ENCODE measurements around the gene CLIC3. TPM values are rescaled to one million over a fixed set of nuclear protein-coding genes. Genes with fewer than 3 reads are reported as not detected.
A peak's percentile ranks its signal among the peaks of the same experiment; 100 is the strongest.

The CLIC3 gene
- total RNA-seq, 1 donor from 2014 or later, result not detected

- peak; percentile 34 for DNase-seq
- H3K27me3 Mint-ChIP-seq, result no peaks in the 10 kb centered on the region
- H3K27ac Mint-ChIP-seq, result peak within 1 kb of the TSS; percentile 41
- ATAC-seq (ENCODE audit: low read depth), result no peak
- H3K36me3 Mint-ChIP-seq (ENCODE audit: low read depth), result no peaks in the 10 kb centered on the region
- peaks cover 52% of the 10 kb centered on the region for H3K4me1 Mint-ChIP-seq
- peak within 1 kb of the TSS; percentile 78 for H3K4me3 Mint-ChIP-seq
- intact Hi-C loops (cut with micrococcal nuclease), result loop anchor here (2.0 to 5.0 kb wide), 2 partner anchors 35 to 40 kb away; partner anchors contain the start of gene PAXX
- POLR2A ChIA-PET, result interaction anchor here (0.6 to 1.5 kb wide), 6 partner anchors 8 to 570 kb away, joined by 3 to 5 read pairs (median 4); partner anchors contain the start of genes CLIC3, PAXX and TUBB4B
- CTCF ChIA-PET, result interaction anchor here (0.8 to 2.5 kb wide), 4 partner anchors 8 to 39 kb away, joined by 3 to 11 read pairs (median 5); partner anchors contain the start of gene CLIC3
- TF ChIP-seq, protein P1, sequence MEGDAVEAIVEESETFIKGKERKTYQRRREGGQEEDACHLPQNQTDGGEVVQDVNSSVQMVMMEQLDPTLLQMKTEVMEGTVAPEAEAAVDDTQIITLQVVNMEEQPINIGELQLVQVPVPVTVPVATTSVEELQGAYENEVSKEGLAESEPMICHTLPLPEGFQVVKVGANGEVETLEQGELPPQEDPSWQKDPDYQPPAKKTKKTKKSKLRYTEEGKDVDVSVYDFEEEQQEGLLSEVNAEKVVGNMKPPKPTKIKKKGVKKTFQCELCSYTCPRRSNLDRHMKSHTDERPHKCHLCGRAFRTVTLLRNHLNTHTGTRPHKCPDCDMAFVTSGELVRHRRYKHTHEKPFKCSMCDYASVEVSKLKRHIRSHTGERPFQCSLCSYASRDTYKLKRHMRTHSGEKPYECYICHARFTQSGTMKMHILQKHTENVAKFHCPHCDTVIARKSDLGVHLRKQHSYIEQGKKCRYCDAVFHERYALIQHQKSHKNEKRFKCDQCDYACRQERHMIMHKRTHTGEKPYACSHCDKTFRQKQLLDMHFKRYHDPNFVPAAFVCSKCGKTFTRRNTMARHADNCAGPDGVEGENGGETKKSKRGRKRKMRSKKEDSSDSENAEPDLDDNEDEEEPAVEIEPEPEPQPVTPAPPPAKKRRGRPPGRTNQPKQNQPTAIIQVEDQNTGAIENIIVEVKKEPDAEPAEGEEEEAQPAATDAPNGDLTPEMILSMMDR (IDR thresholded peaks at IDR 0.05), result no peak
- H3K9me3 Mint-ChIP-seq, result no peaks in the 10 kb centered on the region
Observed at GRCh38 chr9:137027369-137028262, 31.2 kb upstream of the CLIC3 start, which contains the start of gene ABCA2. Gene ABCA2 (minus strand): TSS chr9:137028237. CDS start chr9:137028140, 97 bp downstream.

DNA sequence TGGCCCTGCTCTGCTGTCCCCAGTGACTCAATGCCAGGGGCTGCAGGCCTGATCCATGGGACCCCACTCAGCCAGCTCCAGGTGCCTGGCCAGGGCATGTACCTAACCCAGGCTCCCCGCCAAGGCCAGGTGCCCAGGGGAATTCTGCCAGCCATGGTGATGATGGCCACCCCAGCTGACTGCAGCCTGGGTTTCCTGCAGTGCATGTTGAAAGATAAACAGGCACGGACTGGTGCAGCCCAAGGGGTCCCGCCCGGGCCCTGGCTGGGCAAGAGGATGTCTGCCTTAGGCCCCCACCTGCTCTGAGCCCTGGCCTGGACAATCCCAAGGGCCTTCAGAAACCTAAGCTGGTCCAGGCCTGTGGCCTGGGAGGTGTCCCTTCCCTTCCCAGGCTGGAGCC, 30.5 kb upstream of the CLIC3 start:
- DNase-seq (no peak), ATAC-seq (ENCODE audit: low read depth) (no peak)
- peak overlapping the region; percentile 75 for H3K4me3 Mint-ChIP-seq
- H3K27ac Mint-ChIP-seq, result peak overlapping the region; percentile 41
- H3K4me1 Mint-ChIP-seq, result peaks cover 46% of the 10 kb centered on the region
- CTCF ChIA-PET, result interaction anchor here (0.8 to 2.1 kb wide), 3 partner anchors 8 to 79 kb away, joined by 3 to 11 read pairs (median 4); no protein-coding TSS in a partner anchor
- TF ChIP-seq, protein P1 (IDR thresholded peaks at IDR 0.05), result no peak
- no peaks in the 10 kb centered on the region for H3K36me3 Mint-ChIP-seq (ENCODE audit: low read depth)
- POLR2A ChIA-PET, result interaction anchor here (0.6 to 0.9 kb wide), 2 partner anchors 8 to 569 kb away, joined by 3 to 5 read pairs; no protein-coding TSS in a partner anchor
- H3K9me3 Mint-ChIP-seq, result no peaks in the 10 kb centered on the region
- no peaks in the 10 kb centered on the region for H3K27me3 Mint-ChIP-seq
- intact Hi-C loops (cut with micrococcal nuclease), result loop anchor here (5.0 kb wide), 1 partner anchor 40 kb away; no protein-coding TSS in a partner anchor

GRCh38 chr9:137026384-137026783, 30.0 kb upstream of the CLIC3 start:
- POLR2A ChIA-PET, result no interaction called here
- no peak for ATAC-seq (ENCODE audit: low read depth)

GRCh38 chr9:137025517-137025966, 29.2 kb upstream of the CLIC3 start:
- H3K9me3 Mint-ChIP-seq, result no peaks in the 10 kb centered on the region
- TF ChIP-seq, protein P1 (IDR thresholded peaks at IDR 0.05), result no peak
- intact Hi-C loops (cut with micrococcal nuclease), result loop anchor here (5.0 kb wide), 1 partner anchor 42 kb away; no protein-coding TSS in a partner anchor
- H3K36me3 Mint-ChIP-seq (ENCODE audit: low read depth), result no peaks in the 10 kb centered on the region
- peak overlapping the region; percentile 35 for H3K27ac Mint-ChIP-seq
- ATAC-seq (ENCODE audit: low read depth) (peak; percentile 22), DNase-seq (peak; percentile 37)
- no peak overlapping the region for H3K4me3 Mint-ChIP-seq
- ChIA-PET POLR2A (interaction anchor here (0.5 kb wide), 1 partner anchor 59 kb away, joined by 4 read pairs; no protein-coding TSS in a partner anchor), CTCF (interaction anchor here (1.1 to 2.1 kb wide), 3 partner anchors 10 to 42 kb away, joined by 3 to 11 read pairs (median 3); no protein-coding TSS in a partner anchor)
- H3K4me1 Mint-ChIP-seq, result peaks cover 37% of the 10 kb centered on the region
- no peaks in the 10 kb centered on the region for H3K27me3 Mint-ChIP-seq

More at GRCh38 chr9:137026384-137026783, 30.0 kb upstream of the CLIC3 start:
- CTCF ChIA-PET, result interaction anchor here (1.0 to 2.1 kb wide), 4 partner anchors 9 to 78 kb away, joined by 3 to 11 read pairs (median 3); no protein-coding TSS in a partner anchor
- peaks cover 43% of the 10 kb centered on the region for H3K4me1 Mint-ChIP-seq
- no peak overlapping the region for H3K27ac Mint-ChIP-seq
- intact Hi-C loops (cut with micrococcal nuclease), result loop anchor here (5.0 kb wide), 1 partner anchor 41 kb away; no protein-coding TSS in a partner anchor
- H3K36me3 Mint-ChIP-seq (ENCODE audit: low read depth), result no peaks in the 10 kb centered on the region
- no peaks in the 10 kb centered on the region for H3K27me3 Mint-ChIP-seq
- no peak for DNase-seq
- H3K9me3 Mint-ChIP-seq, result no peaks in the 10 kb centered on the region
- TF ChIP-seq, protein P1 (IDR thresholded peaks at IDR 0.05), result no peak
- peak overlapping the region; percentile 32 for H3K4me3 Mint-ChIP-seq

Measured in activated B cell treated with CpG ODN at 0.5 μM for 24 hours (primary cell).